Iris pigment epithelial cell (primary cell): Measurements from ENCODE around the gene PAWR.

ENCODE experiments used
- DNase-seq: peaks from one replicate; pipeline ENCODE4 v3.0.0-alpha.2; 2011; ENCODE audit warnings: low read depth

The PAWR gene

GRCh38 chr12:79549531-79550271 is 141.1 kb downstream of the PAWR start:
- peak; percentile 77 for DNase-seq

- DNase-seq: no peak
Measured at GRCh38 chr12:79548610-79548924, 142.2 kb downstream of the PAWR start.

- DNase-seq: peak; percentile 85
Measured at GRCh38 chr12:79547735-79548609, 142.8 kb downstream of the PAWR start.

GRCh38 chr12:79547044-79547734 is 143.6 kb downstream of the PAWR start:
- peak; percentile 84 for DNase-seq

GRCh38 chr12:79546466-79547043 is 144.2 kb downstream of the PAWR start:
- DNase-seq: no peak

- peak; percentile 38 for DNase-seq
Measured at GRCh38 chr12:79544439-79544838, 146.3 kb downstream of the PAWR start.

- DNase-seq: no peak
Measured at GRCh38 chr12:79537675-79538074, 153.1 kb downstream of the PAWR start.

- no peak for DNase-seq
Measured at GRCh38 chr12:79535751-79536150, 155.0 kb downstream of the PAWR start.
